Hematopoietic multipotent progenitor cell treated with erythropoietin and hydrocortisone succinate and interleukin-3 and kit ligand, for 6 days (in vitro differentiated cells): ENCODE results near the gene SRP9.
"Not testable (repeated sequence)": the region's sequence is repeated elsewhere in the genome, so short reads cannot be mapped to it uniquely, and the experiment has no call there.

Experiments used
- DNase-seq: peaks from one replicate; pipeline ENCODE4 v3.0.0-alpha.2; 2015

SRP9 gene

DNA sequence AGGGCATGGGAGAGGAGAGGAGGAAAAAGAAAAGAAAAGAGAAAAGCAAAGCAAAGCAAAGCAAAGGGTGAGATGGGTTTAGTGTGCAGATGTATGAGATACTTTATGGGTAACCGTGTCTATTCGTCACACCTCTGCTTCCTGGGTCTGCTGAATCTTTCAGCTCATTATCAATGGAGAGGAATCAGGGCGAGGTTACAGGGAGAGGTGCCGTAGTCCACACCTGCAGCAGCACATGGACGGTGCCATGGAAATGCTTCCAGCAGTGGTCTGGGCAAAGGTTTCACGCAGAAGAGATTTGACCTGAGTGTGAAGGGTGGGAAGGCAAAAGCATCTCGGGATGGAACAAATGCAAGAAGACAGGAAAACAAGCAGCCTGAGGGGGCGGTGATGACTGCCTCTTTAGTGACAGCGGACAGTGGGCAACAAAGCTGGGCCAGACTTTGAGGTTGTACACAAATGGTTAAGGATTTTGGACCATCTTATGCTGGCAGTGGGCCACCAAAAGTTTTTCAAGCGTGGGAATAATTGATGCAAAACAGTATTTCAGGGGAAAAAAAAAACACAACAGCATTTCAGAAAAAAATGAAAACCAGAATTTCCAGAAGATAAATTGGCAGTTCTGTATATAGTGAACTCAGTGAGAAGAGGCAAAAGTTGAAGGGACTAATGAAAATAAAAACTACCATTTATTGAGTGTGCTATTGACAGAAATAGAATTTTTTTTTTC is 19.5 kb upstream of the SRP9 start:
- no peak for DNase-seq

- DNase-seq: not testable (repeated sequence)
Measured at GRCh38 chr1:225759972-225760371, 17.7 kb upstream of the SRP9 start.

- no peak for DNase-seq
Measured at GRCh38 chr1:225760531-225760930, 17.1 kb upstream of the SRP9 start.

- not testable (repeated sequence) for DNase-seq
Measured at GRCh38 chr1:225761395-225761794, 16.2 kb upstream of the SRP9 start.

GRCh38 chr1:225762002-225762441 is 15.6 kb upstream of the SRP9 start:
- DNase-seq: no peak

GRCh38 chr1:225762444-225762843 is 15.2 kb upstream of the SRP9 start:
- no peak for DNase-seq

GRCh38 chr1:225763716-225764548 is 13.7 kb upstream of the SRP9 start:
- no peak for DNase-seq

- no peak for DNase-seq
Measured at GRCh38 chr1:225765982-225766674, 11.5 kb upstream of the SRP9 start.

- peak; percentile 52 for DNase-seq
Measured at GRCh38 chr1:225766967-225767633, 10.5 kb upstream of the SRP9 start.

DNA sequence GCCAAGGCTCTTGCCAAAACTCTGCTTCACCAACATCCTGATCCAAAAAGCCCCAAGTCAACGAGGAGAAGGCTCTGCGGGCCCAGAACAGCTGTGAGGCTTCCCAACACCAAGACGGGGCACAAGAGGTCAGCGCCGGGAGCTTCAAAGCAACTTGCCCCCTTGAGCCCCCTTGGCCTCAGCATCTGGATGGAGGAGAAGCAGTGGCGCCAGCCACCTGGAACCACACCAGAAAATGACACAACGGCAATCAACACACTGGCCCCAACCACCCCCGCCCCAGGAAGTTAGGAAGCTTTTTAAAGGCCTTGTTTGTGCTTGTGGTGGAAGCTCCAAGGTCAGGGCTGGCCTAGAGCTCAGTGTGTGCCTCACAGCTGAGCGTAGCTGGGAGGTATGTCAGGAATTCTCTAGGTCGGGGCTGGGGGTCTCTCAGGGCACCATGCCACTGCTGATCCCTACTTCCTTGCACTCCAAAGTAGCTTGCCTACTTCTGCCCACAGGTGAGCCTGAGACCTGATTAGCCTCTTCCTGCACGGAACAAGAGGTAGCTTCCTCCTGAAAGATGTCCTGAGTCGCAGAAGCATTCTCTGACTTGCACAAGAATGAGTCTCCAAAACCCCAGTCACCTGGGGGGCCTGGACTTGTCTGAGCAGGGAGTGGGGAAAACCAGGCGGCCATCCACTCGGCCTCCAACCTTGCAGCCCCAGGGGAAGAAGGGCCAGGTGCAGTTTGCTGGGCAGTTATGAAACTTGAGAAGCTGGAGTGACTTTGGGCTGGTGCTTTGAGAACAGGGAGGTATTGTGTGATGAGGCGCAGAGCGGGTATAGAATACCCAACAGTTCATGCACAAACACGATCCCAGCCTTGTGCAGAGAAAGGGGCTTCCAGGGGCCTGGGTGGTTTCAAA is 9.7 kb upstream of the SRP9 start:
- no peak for DNase-seq

GRCh38 chr1:225768662-225769426 is 8.8 kb upstream of the SRP9 start:
- peak; percentile 41 for DNase-seq

GRCh38 chr1:225769687-225770086 is 7.9 kb upstream of the SRP9 start:
- DNase-seq: no peak

DNA sequence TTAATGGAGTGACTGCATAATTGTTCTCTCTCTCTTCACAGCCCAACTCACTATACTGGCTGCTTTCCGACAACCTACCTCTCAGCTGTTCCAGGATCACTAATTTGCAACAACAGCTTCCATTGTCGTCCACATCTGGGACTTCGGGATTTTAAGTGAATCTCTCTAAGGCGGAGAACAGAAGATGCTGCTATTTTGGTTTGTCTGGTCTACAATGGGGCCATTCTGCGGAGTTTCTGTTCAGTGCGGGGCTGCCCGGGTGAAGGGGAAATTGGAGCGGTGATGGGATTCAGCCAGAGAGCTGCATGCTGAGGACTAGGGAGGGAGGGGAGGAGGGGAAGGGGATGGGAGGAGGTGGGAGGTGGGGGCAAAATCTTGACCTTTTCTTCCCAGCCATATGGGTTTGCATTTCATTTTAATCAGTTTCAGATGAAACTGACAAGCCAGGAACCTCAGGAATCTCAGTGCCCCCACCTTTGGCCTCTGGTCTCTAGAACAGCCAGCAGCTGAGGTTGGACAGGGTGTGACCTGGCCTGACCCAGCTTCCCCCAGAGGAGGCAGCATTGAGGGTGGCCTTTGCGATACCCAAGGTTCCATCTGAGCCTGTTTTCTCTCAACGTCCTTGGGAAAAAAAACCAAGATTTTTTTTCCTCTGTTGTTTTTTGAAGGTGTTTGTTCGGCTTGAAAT is 6.9 kb upstream of the SRP9 start:
- no peak for DNase-seq

DNA sequence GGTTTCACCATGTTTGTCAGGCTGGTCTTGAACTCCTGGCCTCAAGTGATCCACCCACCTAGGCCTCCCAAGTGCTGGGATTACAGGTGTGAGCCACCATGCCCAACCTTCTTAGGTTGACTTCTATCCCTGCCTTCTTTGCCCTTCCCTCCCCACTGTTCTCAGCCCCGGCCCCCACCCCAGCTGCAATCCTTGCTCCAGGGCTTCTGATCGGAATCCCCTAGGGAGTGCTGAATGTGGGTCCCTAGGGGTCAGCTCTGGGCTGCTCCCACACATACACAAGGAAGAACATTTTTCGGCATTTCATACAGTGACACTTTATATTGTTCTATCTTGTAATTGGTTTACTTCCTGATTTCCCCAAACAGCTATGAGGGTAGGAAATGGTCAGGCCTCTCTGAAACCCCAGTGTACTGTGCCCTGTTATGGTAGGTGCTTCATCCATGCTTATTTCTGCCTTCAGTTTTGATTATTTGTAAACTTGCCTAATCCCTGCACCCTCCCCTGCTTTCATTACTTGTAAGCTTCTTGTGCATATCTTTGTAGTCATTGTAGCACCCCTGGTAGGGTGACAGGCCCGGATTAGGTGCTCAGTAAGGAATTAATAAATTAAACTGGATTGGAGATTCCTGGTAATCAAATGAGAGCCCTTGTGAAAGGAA is 5.8 kb upstream of the SRP9 start:
- DNase-seq: no peak

- DNase-seq: peak; percentile 92
Measured at GRCh38 chr1:225772323-225772768, 5.3 kb upstream of the SRP9 start.

GRCh38 chr1:225772848-225773247 is 4.8 kb upstream of the SRP9 start:
- no peak for DNase-seq

- no peak for DNase-seq
Measured at GRCh38 chr1:225774281-225775147, 3.1 kb upstream of the SRP9 start.

GRCh38 chr1:225776294-225776693 is 1.3 kb upstream of the SRP9 start:
- DNase-seq: no peak

- no peak for DNase-seq
Measured at GRCh38 chr1:225777058-225777582, 506 bp upstream of the SRP9 start.
